A204.1 (cell line): ENCODE results near the gene PARD3B.

Experiments used
- FAIRE-seq: peaks from 2 replicates; lab custom pipeline; 2012; peaks lifted over from hg19 to GRCh38; lab: Jason Lieb, UNC

Gene PARD3B

GRCh38 chr2:205066081-205066480, 520.8 kb downstream of the PARD3B start:
- FAIRE-seq: no peak

DNA sequence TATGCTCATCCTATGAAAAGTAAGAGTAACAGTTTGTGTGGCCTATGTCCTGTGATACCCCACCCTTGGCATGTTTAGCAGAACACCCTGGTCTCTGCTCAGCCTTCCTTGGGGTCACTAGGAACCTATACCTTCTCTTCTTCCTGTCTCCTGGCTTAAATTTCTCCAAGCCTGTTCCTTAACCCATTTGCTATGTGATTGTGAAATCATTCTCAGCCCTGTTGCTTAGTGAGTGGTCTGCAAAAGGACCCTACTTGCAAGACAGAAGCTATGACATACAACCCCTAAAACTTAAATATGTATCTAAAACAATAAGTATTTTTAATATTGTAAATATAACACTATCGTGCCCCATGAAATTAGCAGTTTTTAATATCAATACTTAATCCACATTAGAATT, 524.7 kb downstream of the PARD3B start:
- FAIRE-seq: no peak

GRCh38 chr2:205070889-205071288, 525.6 kb downstream of the PARD3B start:
- no peak for FAIRE-seq

- no peak for FAIRE-seq
These were observed 528.3 kb downstream of the PARD3B start for GRCh38 chr2:205073433-205074020.

DNA sequence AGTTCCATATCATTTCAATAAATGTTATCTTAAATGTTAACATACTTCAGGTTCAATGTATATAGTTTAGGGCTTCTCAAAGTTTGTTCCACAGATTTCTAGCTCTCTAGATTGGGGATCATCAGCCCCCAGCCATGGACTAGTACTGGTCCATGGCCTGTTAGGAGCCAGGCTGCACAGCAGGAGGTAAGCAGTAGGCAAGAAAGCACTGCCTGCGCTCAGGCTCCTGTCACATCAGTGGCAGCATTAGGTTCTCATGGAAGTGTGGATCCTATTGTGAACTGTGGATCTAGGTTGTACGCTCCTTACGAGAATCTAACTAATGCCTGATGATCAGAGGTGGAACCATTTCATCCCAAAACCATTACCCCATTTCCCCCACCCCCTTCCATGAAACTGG, 531.1 kb downstream of the PARD3B start:
- no peak for FAIRE-seq

DNA sequence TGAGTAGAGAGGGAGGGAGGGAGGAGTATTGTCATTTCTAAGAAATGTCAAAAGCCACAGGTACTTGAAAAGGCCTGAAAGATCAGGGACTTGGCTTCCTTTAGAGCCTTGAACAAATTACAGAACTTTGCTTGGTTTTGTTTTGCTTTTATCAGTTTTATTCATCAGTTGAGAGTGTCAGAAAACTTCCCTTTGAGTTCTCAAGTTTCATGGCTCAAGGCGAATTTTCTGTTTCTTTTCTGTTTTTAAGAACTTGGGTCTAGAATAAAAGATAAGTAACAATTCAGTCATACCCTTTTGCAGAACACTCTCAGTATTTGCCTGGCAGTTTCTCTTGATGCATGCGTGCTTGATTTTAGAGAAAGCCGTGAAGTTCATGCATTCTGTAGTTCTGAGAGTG, 531.9 kb downstream of the PARD3B start:
- FAIRE-seq: no peak

DNA sequence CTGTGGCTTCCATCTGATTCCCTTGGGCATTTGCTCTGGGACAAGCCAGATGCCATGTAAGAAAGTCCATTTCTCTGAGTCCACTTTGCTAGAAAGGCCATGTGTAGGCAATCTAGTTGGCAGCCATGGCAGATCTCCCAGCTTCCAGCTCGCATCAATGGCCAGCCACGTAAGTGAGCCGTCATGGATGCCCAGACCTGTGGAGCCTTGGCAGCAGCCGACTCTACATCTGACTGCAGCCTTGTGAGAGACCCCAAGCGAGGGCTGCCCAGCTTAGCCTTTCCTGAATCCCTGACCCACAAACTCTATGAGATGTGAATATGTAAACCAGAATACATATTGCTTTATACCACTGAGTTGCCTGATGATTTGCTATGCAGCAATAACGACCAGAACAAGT, 533.5 kb downstream of the PARD3B start:
- FAIRE-seq: no peak

- FAIRE-seq: no peak
These were observed 533.9 kb downstream of the PARD3B start for GRCh38 chr2:205079173-205079572.

DNA sequence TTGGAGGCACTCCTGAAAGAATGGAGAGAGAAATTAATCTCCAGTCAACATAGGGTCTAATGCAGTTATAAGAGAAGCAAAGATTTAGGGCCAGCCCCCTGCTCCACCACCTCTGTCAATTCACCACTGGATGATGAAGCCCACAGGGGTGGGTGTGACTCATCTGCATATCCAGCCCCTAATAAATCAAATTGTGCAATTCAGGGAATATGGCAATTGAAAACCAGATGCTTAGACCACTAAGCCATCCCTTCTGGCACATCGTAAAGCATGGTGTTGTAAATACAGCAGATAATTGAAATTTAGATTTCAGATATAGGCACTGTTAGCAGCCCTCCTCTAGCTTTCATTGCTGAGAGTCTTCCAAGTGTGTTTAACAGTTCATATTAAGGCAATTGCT, 541.4 kb downstream of the PARD3B start:
- no peak for FAIRE-seq

- FAIRE-seq: no peak
These were observed 542.6 kb downstream of the PARD3B start for GRCh38 chr2:205087862-205088261.

DNA sequence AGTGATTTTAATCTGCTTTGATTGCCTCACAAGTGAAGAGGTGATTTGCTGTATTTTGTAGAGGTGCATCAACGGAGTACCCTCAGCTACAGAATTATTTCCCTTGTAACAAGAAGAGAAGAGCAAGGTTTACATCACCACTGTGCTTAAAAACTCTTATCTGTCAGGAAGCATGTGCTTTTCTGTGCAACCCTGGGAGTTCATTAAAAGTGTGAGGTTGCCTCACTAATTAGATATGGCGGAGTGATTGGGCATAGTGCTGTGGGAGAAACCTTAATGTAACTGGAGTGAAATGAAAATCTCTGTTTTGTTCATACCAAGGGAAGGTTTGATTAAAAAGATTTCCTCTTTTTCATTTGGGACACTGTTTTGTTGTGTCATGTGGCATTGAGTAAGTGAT, 544.7 kb downstream of the PARD3B start:
- no peak for FAIRE-seq

DNA sequence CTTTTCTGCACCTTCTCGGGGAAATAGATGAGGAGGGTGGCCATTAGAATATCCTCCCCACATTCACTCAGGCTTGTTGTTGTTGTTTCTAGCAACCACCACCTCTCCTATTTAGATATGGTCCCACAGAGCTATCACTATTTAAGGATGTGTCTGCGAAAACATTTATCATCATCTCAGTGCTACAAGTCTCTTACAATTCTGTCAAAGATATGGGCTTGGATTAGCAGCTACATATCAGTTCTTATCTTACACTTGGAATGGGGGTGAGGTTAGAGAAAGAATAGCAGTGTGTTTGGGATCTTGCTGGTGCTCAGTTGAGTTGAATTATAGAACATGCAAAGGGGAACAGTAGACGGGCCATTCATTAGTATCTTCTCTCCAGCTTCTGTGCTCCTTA, 546.1 kb downstream of the PARD3B start:
- FAIRE-seq: no peak

GRCh38 chr2:205094031-205094430, 548.8 kb downstream of the PARD3B start:
- FAIRE-seq: no peak

DNA sequence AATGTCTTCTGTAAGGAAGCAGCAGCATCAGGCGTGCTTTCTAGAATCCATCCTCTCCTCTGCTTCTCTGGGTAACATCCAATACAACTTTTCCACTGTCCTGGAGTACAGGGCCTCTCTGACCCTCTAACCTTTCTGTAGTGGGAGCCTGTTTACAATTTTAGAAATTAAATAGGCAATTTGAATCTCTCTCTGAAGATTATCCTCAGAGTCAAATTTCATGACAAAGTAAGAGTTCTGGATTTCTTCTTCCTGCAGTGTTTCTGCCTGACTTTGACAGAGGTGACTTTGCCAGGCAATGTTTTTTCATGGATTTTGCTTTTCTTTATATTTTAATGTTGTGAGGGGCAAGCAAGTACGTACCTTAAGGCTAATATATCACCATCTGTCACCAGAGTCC, 558.4 kb downstream of the PARD3B start:
- FAIRE-seq: no peak

GRCh38 chr2:205107810-205108209, 562.5 kb downstream of the PARD3B start:
- FAIRE-seq: no peak

- no peak for FAIRE-seq
These were observed 570.2 kb downstream of the PARD3B start for GRCh38 chr2:205115511-205115910.

DNA sequence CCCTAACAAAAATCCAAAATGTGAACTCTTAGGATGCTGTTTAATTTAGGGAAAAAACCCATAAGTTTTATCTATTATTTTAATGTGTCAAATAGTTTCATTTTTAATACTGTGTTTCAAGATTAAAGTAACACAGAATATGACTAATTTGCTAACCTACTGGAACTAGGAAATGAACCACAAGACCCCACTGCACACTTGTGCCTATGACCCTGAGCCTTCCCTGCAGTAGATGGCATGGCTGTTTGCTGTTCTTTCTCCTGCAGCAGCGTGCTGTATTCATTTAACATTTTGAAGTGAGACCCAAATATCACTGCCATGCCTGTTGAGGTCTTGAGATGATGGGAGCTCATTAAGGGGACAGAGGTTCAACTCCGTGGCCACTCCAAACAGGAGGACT, 571.9 kb downstream of the PARD3B start:
- FAIRE-seq: no peak

DNA sequence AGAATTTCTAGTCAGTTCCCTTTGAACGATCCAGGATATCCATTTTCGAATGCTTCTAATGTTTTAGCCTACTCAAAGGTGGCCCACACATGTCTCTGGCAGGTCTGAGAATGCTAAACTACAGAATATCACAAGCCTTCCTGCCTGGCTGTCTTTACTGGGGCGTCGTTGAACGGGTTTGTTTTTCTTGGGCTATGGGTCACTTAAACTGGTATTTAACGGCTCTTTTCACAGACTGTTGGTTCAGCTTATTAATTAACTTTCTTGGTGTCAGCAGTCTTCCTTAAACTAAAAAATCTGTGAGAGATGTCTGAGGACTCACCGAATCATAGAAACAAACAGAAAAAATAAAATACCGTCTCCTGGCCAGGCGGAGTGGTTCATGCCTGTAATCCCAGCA, 573.9 kb downstream of the PARD3B start:
- FAIRE-seq: no peak

DNA sequence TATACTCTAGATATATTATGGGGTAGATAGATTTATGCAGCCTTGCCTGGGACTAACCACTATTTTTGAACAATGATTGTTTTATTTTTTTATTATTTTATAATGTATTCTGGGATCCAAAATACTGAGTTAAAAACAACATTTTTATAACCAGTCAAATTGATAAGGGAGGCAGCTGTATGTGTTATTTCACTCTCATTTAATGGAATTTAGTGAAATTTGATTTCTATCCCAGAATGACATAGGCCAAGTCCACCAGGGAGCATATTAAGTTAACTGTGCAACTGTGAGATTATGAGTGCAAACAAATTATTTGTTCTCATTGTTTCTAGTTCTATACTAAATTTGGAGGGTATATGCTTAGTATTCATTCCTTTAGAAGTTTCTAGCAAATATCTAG, 583.5 kb downstream of the PARD3B start:
- FAIRE-seq: no peak

DNA sequence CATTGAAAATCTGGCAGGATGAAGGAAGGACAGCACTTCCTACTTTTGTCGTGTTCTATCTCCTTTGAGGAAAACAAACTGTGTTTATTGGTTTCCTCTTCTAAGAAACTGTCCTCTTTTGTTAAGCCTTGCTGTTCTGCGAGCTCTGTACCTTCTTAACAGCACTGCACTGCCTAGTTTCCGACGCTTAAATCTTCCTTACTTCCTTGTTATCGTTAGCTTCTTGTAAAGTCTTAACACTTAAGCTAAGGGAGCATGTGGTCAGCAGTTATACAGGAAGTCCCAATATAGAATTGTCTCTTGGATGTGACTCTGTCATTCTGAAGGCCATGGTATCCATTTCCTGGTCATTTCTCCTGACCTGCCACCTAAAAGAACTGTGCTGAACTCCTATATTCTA, 584.3 kb downstream of the PARD3B start:
- FAIRE-seq: no peak

DNA sequence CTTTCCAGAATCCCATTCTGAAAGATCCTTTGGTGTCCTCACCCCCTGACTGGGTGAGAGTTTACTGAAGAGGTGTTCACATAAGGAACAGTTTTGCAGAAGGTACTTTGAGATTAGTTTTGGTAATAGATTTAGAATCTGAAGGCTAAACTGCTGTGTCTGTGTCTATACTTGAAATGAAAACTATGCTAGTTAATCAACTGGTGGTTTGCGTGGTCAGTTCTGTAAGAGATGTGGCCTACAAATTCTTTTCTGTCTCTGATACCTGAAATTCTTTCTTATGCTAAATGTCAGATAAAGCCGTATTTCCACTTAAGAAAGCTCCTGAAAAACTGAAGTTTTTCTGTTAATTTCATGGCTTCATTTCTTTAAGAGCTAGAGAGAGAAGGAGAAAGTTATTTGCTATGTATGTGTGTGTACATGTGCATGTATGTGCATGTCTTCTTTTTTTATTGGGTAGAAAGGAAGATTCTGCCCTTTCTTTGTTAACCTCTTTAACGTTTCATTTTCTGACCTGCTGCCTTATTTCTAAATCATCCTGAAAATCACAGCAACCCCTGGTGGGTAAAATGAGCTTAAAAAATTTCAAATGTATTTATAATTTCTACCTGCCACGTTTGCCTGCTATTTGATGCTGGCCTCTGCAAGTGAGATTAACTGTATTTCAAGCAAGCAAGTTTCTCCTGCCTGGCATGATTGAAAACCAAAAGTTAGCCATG, 585.0 kb downstream of the PARD3B start:
- no peak for FAIRE-seq

DNA sequence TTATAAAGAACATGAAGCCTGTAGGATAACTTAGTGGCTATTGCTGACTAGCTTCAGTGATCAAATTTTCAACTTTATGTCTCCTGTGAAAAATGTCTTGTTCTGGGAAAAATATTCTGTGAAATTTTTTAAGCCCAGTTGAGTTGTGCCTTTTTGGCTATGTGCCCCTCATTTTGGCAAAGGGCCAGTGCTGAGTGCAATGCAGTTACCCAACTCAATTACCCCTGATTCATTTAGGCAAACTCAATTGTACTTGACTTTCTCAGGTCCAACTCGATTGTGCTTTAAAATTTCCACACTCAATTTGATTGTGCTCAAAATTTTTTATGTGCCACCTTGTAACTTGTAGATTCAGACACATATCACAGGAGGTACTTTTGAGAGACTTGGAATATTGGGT, 588.3 kb downstream of the PARD3B start:
- FAIRE-seq: no peak

- FAIRE-seq: no peak
These were observed 593.5 kb downstream of the PARD3B start for GRCh38 chr2:205138735-205139134.

DNA sequence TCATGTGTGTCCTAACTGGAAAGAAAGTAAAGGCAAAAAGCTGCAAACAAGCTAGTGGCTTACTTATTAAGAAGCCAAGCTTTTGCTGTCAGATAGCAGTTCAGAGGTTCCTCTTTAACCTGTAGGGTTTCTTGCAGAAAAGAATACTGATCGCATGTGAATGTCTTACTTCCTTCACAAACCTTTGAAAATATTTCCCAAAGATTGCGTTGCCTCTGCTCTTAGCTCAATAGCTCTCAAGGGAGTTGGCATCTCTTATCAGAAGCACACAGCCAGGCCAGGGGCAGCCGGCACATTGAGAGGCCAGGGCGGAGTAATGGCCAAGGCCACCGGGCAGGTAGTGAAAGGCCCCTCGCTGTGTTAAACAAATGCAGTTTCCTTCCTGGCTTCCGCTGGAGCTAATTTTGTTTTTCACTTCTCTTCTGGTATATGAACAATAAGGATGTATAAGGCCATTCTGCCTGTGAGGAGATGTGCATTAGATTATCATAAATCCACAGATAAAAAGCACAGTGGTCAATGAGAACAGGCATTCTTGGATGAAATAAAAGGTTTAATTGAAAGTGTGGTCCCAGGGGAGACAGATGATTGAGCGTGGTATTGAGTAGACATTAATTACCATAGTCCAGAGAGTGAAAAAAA, 594.7 kb downstream of the PARD3B start:
- FAIRE-seq: no peak
